PC-3 (cell line): ENCODE results near the gene CAP2. TPM values are rescaled to one million over a fixed set of nuclear protein-coding genes. Genes with fewer than 3 reads are reported as not detected.

Experiments used
- ATAC-seq: fragments of 200-7000 bp; cut with Tn5 transposase; 2 replicates; pipeline ENCODE4 v1.9.1; 2020; ENCODE audit warnings: mild to moderate bottlenecking, moderate library complexity
- BruUV-seq: library from RNA; stranded (reverse); fragments of 400-500 nt; replicated peaks from 2 replicates; lab custom pipeline; 2021; lab: Mats Ljungman, UMichigan
- CTCF ChIA-PET: fragments of 300-600 bp; sonication (Branson Sonifier 250); formaldehyde crosslinking; loops from one replicate; lab custom pipeline; 2022; ENCODE audit warnings: antibody characterized with exemption; lab: Charles Lee
- POLR2A ChIA-PET: fragments of 300-600 bp; sonication (Branson Sonifier 250); formaldehyde crosslinking; loops from one replicate; lab custom pipeline; 2022; ENCODE audit warnings: antibody characterized with exemption; ENCODE audit not compliant: unreplicated experiment; lab: Charles Lee
- DNase-seq: peaks from one replicate; pipeline ENCODE4 v3.0.0-alpha.2; 2015
- H2AFZ ChIP-seq: fragments of 300-600 bp; sonication (generic); 2 replicates; pipeline ENCODE4 v1.6.0; 2016; ENCODE audit warnings: antibody characterized with exemption, low read length
- H3F3A ChIP-seq: fragments of 300-600 bp; sonication (generic); one replicate; pipeline ENCODE4 v1.6.0; 2017; ENCODE audit warnings: antibody characterized with exemption, low read length, control low read depth, mild to moderate bottlenecking; ENCODE audit not compliant: unreplicated experiment
- H3K27ac ChIP-seq: fragments of 300-600 bp; sonication (generic); 2 replicates; pipeline ENCODE4 v1.5.1; 2016; ENCODE audit warnings: mild to moderate bottlenecking, low read length
- H3K27me3 ChIP-seq: fragments of 300-600 bp; sonication (generic); 2 replicates; pipeline ENCODE4 v1.6.1; 2016; ENCODE audit warnings: low read length, mixed read lengths
- H3K36me3 ChIP-seq: fragments of 300-600 bp; sonication (generic); 2 replicates; pipeline ENCODE4 v1.6.1; 2016; ENCODE audit warnings: low read depth, mixed run types, low read length, mixed read lengths
- H3K4me1 ChIP-seq: fragments of 300-600 bp; sonication (generic); 2 replicates; pipeline ENCODE4 v1.5.1; 2016; ENCODE audit warnings: low read length; ENCODE audit not compliant: insufficient read depth
- H3K4me2 ChIP-seq: fragments of 300-600 bp; sonication (generic); 2 replicates; pipeline ENCODE4 v1.6.0; 2016; ENCODE audit warnings: low read length
- H3K4me3 ChIP-seq: fragments of 300-600 bp; sonication (generic); 2 replicates; pipeline ENCODE4 v1.5.1; 2016; ENCODE audit warnings: mild to moderate bottlenecking, low read length, mixed read lengths
- H3K79me2 ChIP-seq: fragments of 300-600 bp; sonication (generic); 2 replicates; pipeline ENCODE4 v1.6.1; 2017; ENCODE audit warnings: low read length, mixed read lengths
- H3K9ac ChIP-seq: fragments of 300-600 bp; sonication (generic); 2 replicates; pipeline ENCODE4 v1.6.0; 2016; ENCODE audit warnings: mild to moderate bottlenecking, low read length
- H3K9me2 ChIP-seq: fragments of 300-600 bp; sonication (generic); replicated peaks from 2 replicates; pipeline ENCODE4 v1.6.1; 2016; ENCODE audit warnings: mixed run types, low read length, mixed read lengths
- H3K9me3 ChIP-seq: fragments of 300-600 bp; sonication (generic); 2 replicates; pipeline ENCODE4 v1.6.1; 2016; ENCODE audit warnings: low read length, mixed read lengths
- H4K20me1 ChIP-seq: fragments of 300-600 bp; sonication (generic); 2 replicates; pipeline ENCODE4 v1.6.1; 2016; ENCODE audit warnings: low read length, mixed read lengths
- CTCF ChIP-seq: fragments of 300-600 bp; sonication (generic); conservative IDR thresholded peaks from 2 replicates; pipeline ENCODE4 v1.5.1; 2017; ENCODE audit warnings: antibody characterized with exemption, low read depth, mild to moderate bottlenecking, low read length
- EZH2 ChIP-seq: fragments of 300-600 bp; sonication (generic); IDR thresholded peaks from one replicate; pipeline ENCODE4 v1.6.1; 2017; ENCODE audit warnings: antibody characterized with exemption, mild to moderate bottlenecking, low read length; ENCODE audit not compliant: unreplicated experiment
- EZH2phosphoT487 ChIP-seq: fragments of 300-600 bp; sonication (generic); IDR thresholded peaks from 2 replicates; pipeline ENCODE4 v1.6.1; 2018; ENCODE audit warnings: mild to moderate bottlenecking, antibody characterized with exemption, low read length, borderline replicate concordance
- intact Hi-C: fragments of 100-400 bp; cut with micrococcal nuclease; formaldehyde crosslinking; loops from 2 replicates; pipeline ENCODE4 v1.9.0; 2023
- total RNA-seq: library from RNA; depleted of rRNA; stranded (reverse); fragments of >200 nt; gene quantifications from 2 replicates; pipeline ENCODE4 v1.2.3, GENCODE V29; 2014

CAP2 gene
- total RNA-seq, 1 experiment from 2014 or later: 8.2 TPM

DNA sequence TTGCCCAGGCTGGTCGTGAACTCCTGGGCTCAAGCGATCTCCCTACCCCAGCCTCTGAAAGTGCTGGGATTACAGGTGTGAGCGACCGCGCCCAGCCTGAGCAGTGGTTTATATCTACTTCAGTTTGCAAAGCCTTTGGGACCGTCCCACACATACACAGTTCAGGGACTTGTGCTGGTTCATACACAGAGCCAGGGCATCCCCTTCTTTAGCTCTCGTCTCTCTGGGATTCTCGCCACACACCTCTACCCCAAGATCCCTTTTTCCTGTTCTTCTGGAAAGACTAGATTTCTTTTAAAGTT, 12.5 kb downstream of the CAP2 start:
- Histone ChIP-seq H4K20me1 (no peaks in the 10 kb centered on the region), H3K4me1 (no peaks in the 10 kb centered on the region), H3K9me3 (no peaks in the 10 kb centered on the region), H3K36me3 (peaks cover 14% of the 10 kb centered on the region), H3F3A (no peaks in the 10 kb centered on the region), H2AFZ (no peak overlapping the region), H3K9ac (no peak overlapping the region), H3K27me3 (no peaks in the 10 kb centered on the region), H3K4me3 (no peak overlapping the region), H3K27ac (no peak overlapping the region), H3K9me2 (no peaks in the 10 kb centered on the region), H3K79me2 (peaks cover 87% of the 10 kb centered on the region), H3K4me2 (no peak overlapping the region)
- ATAC-seq: no peak
- no peak for DNase-seq
- TF ChIP-seq CTCF (no peak), EZH2 (no peak), EZH2phosphoT487 (no peak)
- intact Hi-C loops: no loop called here
- no TSS peak for BruUV-seq
- ChIA-PET POLR2A (no interaction called here), CTCF (no interaction called here)

- Histone ChIP-seq H3K79me2 (peaks cover 87% of the 10 kb centered on the region), H3K4me2 (no peak overlapping the region), H3F3A (peaks cover 6% of the 10 kb centered on the region), H3K9me3 (no peaks in the 10 kb centered on the region), H3K4me1 (peaks cover 8% of the 10 kb centered on the region), H3K27ac (no peak overlapping the region), H3K4me3 (no peak overlapping the region), H3K9me2 (no peaks in the 10 kb centered on the region), H3K9ac (no peak overlapping the region), H4K20me1 (no peaks in the 10 kb centered on the region), H3K27me3 (no peaks in the 10 kb centered on the region), H2AFZ (no peak overlapping the region), H3K36me3 (peaks cover 15% of the 10 kb centered on the region)
- TF ChIP-seq EZH2: no peak
- TF ChIP-seq EZH2phosphoT487: no peak
- TF ChIP-seq CTCF: no peak
- ATAC-seq (no peak), DNase-seq (no peak)
- ChIA-PET CTCF (no interaction called here), POLR2A (no interaction called here)
- no TSS peak for BruUV-seq
- intact Hi-C loops: no loop called here
These were observed 14.7 kb downstream of the CAP2 start for GRCh38 chr6:17408081-17408480.

DNA sequence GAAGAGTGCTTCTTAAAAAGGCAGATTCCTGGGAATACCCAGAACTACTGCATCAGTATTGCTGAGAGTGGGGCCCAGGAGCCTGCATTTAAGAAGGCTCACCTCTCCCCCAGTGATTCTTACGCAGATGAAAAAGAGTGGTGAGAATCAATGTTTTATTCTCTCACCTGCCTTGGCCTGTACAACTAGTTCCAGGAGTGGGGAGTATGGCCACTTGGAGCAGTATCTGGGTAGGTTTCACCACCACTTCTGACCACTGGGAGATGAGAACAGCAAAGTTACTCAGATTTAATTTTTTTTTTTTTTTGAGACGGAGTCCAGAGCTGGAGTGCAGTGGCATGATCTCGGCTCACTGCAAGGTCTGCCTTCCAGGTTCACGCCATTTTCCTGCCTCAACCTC, 16.9 kb downstream of the CAP2 start:
- Histone ChIP-seq H3K27me3 (no peaks in the 10 kb centered on the region), H3K79me2 (peaks cover 83% of the 10 kb centered on the region), H3K27ac (no peak overlapping the region), H3K9me3 (no peaks in the 10 kb centered on the region), H3K9me2 (no peaks in the 10 kb centered on the region), H3K36me3 (peaks cover 15% of the 10 kb centered on the region), H2AFZ (no peak overlapping the region), H3K4me2 (no peak overlapping the region), H4K20me1 (no peaks in the 10 kb centered on the region), H3K4me3 (no peak overlapping the region), H3F3A (peaks cover 6% of the 10 kb centered on the region), H3K4me1 (peaks cover 16% of the 10 kb centered on the region), H3K9ac (no peak overlapping the region)
- TF ChIP-seq EZH2phosphoT487 (no peak), CTCF (no peak), EZH2 (no peak)
- POLR2A ChIA-PET: no interaction called here
- BruUV-seq: no TSS peak
- intact Hi-C loops: no loop called here
- no peak for ATAC-seq
- no peak for DNase-seq
- CTCF ChIA-PET: no interaction called here
